Measurements from ENCODE around the gene ARHGAP23.
A peak's percentile ranks its signal among the peaks of the same experiment; 100 is the strongest.

Gene ARHGAP23

GRCh38 chr17:38550661-38551060, 122.4 kb downstream of the ARHGAP23 start:
- DNase-seq (ENCODE audit: low read depth, low spot score), result peak; percentile 83

DNA sequence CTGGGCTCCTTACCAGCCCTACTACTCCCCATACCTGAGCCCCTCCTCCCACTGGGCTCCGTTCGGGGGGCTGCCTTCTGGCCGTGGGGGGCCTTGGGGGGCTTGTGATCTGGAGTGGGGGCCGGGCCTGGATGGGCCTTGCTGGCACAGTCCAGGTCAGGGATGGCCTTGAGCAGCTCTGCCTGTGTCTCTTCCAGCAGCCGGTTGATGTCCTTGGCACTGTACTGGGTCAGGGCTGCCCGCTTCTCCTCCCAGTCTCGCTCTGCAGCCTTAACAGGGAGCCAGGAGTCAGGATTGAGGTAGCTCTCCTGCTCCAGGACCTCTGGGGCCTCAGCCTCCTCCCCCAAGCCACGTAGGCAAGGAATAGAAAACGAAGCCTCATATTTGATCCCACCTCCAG, 122.9 kb downstream of the ARHGAP23 start:
- no peak for DNase-seq (ENCODE audit: low read depth, low spot score)

DNA sequence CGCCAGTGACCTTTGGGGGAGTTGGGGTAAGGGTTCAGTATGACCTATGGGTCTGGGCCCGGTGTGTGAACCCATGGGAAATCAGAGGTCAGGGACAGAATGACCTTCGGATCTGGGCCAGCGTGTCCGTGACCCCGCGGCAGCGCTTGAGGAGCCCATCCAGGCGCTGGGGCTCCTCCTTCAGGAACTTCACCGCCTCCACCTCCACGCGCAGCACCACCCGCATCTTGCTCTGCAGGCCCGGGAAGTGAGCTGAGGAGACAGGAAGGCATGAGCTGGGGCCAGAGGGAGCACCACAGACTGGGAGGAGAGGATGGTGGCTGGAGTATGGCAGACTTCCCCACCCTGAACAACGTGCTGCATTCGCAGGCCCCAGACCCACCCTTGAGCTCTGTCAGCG, 124.1 kb downstream of the ARHGAP23 start:
- no peak for DNase-seq (ENCODE audit: low read depth, low spot score)

DNA sequence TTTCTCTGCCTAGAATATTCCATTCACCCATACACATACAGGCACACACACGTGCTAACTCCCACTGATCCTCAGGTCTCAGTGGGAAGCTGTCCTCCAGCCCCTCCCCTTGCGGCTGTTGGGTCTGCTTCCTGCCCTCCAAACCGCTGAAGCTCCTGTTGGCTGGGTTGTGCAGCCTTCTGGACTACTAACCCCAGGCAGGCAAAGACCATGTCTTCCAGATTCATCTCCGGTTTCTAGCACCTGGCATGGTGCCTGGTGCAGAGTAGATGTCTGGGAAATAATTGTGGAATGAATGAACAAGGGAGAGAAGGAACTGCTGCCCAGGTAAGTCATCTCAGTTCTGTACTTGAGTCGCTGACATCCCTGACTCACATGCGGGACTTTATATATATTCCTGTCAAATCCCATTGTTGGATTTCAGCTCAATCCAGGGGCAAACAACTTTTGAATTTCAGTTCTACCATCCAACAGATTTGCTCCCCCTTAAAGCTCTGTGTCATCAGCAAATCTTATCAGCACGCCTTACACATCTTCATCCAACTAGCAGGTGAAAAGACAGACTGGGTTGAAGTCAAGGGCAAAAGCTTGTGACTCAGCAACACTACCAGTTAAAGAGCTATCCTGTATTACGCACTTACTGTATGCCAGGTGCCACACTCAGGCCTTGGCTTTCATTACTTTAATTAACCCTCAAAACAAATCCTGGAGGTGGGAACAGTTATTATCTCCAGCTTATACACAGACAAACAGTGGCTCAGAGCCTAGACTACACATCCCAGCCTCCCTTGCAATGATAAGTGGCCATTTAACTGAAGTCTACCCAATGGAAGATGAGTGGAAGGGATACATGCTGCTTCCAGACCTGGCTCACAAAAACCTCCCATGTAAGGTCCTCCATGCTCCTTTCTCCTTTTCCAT, 126.4 kb downstream of the ARHGAP23 start:
- peak; percentile 36 for DNase-seq (ENCODE audit: low read depth, low spot score)

GRCh38 chr17:38556239-38556638, 128.0 kb downstream of the ARHGAP23 start:
- no peak for DNase-seq (ENCODE audit: low read depth, low spot score)

DNA sequence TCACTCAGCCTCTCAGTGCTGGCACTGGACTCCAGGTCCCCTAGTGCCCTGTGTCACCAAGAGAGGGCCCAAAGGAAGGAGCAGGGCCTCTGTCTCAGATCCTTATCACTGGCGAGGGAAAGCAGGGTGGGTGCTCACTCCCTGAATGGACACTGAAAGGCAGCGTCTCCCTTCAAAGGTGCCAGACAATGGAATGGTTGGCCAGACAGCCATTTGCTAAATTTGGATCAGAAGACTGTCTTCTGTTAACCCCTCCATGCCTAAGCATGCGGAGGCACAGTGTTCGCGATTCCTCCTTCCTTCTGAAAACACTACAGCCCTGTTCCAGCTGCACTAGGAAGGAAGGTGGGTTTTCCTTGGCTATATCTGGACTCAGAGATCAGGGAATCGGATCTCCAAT, 129.1 kb downstream of the ARHGAP23 start:
- no peak for DNase-seq (ENCODE audit: low read depth, low spot score)

DNA sequence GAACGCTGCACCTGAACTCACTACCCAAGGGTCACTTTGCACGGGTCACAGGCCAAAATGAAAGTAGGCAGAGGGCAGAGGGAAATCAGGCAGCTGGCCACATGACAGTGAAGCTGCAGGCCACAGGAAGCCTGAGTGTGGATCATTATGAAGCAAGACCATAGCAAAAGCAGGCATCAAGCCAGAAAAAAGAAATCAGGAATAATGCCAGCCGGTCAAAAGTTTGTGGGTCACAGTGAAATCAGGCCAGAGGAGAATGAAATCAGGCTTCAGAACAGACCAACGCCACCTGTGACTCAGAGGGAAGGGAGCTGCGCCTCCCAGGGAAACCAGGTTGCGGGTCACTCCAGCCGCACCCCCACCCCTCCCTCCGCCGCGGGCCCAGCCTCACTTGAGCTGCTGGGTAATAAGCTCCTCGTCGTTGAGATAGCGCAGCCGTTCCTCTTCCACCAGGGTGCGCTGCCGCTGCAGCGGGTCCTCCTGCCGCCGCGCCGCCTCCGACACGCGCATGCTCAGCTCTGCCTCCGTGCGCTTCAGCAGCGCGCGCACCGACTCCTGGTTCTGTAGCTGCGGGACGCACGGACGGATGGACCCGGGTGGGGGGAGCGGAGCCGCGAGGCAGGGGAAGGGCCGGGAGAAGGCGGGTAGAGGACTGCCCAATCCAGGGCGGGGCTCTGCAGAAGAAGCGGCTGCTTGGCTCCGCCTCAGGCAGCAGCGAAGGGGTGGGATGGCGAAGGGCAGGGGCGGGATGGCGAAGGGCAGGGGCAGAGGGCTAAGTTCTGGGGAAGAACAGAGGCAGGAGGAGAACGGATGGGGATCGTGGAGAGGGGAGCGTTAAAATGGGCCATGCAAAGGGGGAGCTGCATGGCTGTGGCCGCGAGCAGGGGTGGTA, 129.8 kb downstream of the ARHGAP23 start:
- peak; percentile 95 for DNase-seq (ENCODE audit: low read depth, low spot score)

DNA sequence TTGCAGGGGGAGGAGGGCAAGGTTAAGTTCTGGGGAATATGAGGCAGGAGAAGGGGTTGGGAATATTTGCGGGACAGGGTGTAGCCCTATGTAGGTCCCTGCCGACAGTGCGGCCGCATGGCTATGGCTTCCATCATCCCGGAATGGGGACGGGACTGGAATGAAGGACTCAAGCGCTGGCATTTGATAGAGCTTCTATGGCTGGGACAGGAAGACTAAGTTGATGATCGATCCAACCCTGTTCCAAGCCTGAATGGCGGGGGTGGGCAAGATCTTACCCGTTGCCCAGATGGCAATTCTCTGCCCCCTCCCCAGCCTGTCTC, 130.4 kb downstream of the ARHGAP23 start:
- DNase-seq (ENCODE audit: low read depth, low spot score), result no peak

DNA sequence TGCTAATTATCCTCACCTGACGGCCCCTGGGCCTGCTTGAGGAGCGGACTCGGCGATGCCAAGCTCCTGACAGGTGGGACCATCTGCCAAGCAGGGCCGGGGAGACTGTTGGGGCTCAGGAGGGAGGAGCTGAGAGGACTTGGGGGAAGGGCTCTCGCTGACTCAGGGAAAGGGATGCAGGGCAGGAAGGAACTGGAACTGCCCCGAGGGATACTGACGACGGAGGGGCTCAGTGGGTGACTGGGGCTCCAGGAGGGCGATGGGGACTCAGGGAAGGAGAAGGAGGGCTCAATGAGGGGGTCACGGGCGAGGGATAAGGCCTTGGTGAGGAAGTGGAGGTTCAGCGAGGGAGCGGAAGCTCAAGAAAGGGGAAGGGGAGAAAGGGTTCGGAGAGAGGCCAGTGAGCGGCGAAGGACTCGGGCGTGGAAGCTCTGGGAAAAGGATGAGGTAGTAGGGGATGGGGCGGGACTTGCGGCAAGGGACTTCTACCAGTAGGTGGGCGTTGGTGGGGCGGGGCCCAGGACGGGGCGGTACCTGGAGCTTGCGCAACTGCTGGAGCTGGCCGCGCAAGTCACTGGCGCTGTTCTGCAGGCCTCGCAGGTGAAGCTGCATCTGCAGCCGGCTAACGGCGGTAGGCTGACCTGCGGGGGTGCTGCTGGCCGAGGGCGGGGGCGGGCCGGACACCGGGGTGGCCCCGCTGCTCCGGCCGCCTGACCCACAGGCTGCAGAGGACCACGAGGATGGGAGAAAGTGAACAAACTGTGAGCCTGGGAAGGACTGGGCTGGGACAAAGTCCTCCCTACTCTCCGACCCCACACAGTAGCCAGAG, 131.0 kb downstream of the ARHGAP23 start:
- DNase-seq (ENCODE audit: low read depth, low spot score), result peak; percentile 20

- DNase-seq (ENCODE audit: low read depth, low spot score), result no peak
Observed at GRCh38 chr17:38559880-38560230, 131.6 kb downstream of the ARHGAP23 start.

- peak; percentile 57 for DNase-seq (ENCODE audit: low read depth, low spot score)
Observed at GRCh38 chr17:38560503-38561318, 132.4 kb downstream of the ARHGAP23 start.

DNA sequence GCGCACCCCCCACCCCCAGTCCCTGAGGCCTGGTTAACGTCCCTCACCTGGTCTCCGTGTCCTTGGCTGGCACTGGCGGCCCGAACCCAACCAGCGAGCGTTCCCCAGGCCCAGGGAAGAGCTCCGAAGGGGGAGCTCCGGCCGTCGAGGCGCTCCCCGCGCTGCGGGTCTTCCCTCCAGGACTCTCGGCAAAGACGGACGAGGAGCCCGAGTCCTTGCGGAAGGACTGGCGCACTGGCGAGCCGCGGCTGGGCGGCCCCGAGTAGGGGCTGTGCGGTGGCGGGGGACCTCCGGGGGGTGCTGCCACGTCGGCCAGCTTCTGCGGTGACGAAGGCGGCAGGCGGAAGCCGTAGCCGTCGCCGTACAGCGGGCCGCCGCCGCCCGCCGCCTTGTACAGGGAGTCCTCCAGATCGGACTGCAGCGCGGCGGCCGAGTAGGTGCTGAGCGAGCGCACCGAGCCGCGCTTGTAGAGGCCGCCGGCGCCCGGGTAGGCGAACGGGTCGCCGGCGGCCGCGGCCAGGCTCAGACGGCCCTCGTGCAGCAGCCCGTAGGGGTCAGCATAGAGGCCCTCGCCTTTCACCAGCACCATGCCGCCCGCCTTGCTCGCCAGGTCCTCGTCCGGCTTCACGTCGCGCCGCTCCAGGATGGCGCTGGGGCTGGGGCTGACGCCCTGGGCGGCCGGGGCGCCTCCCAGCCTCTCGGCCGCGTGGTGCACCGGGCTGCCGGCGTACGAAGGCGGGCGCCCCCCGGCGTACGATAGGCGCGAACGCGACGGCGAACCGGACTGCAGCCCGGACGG, 133.4 kb downstream of the ARHGAP23 start:
- no peak for DNase-seq (ENCODE audit: low read depth, low spot score)
